ENCODE results near the gene CDC42EP3. TPM values are rescaled to one million over a fixed set of nuclear protein-coding genes. Genes with fewer than 3 reads are reported as not detected.
A peak's percentile ranks its signal among the peaks of the same experiment; 100 is the strongest.

The CDC42EP3 gene
- 194 TPM for total RNA-seq
- long read RNA-seq, full-length matches to known transcripts = 139 of 258 reads
- long read RNA-seq, partial matches to known transcripts = 0 of 258 reads
- long read RNA-seq, other reads (novel, unspliced or antisense) = 119 of 258 reads

- intact Hi-C loops (cut with DNase I) = loop anchor here (1.0 to 10.0 kb wide), 4 partner anchors 124 to 257 kb away; no protein-coding TSS in a partner anchor
- peak; percentile 92 for DNase-seq (ENCODE audit: low spot score)
These were observed at the start of gene CDC42EP3 for GRCh38 chr2:37671009-37671815. Gene CDC42EP3 (minus strand): TSS chr2:37671642. CDS start chr2:37646587, 25,055 bp downstream.

GRCh38 chr2:37721201-37721560, 49.7 kb upstream of the CDC42EP3 start:
- intact Hi-C loops (cut with DNase I) = no loop called here
- no peak for DNase-seq (ENCODE audit: low spot score)

- intact Hi-C loops (cut with DNase I) = no loop called here
- DNase-seq (ENCODE audit: low spot score) = no peak
These were observed 49.2 kb upstream of the CDC42EP3 start for GRCh38 chr2:37720533-37721200.

- no peak for DNase-seq (ENCODE audit: low spot score)
- intact Hi-C loops (cut with DNase I) = no loop called here
These were observed 47.2 kb upstream of the CDC42EP3 start for GRCh38 chr2:37718515-37719161.

GRCh38 chr2:37713258-37713700, 41.8 kb upstream of the CDC42EP3 start:
- intact Hi-C loops (cut with DNase I) = no loop called here
- DNase-seq (ENCODE audit: low spot score) = no peak

GRCh38 chr2:37711831-37712230, 40.4 kb upstream of the CDC42EP3 start:
- DNase-seq (ENCODE audit: low spot score) = no peak
- intact Hi-C loops (cut with DNase I) = no loop called here

- DNase-seq (ENCODE audit: low spot score) = no peak
- intact Hi-C loops (cut with DNase I) = no loop called here
These were observed 39.9 kb upstream of the CDC42EP3 start for GRCh38 chr2:37711308-37711731.

- intact Hi-C loops (cut with DNase I) = no loop called here
These were observed 37.7 kb upstream of the CDC42EP3 start for GRCh38 chr2:37709111-37709510.

GRCh38 chr2:37708146-37708545, 36.7 kb upstream of the CDC42EP3 start:
- no peak for DNase-seq (ENCODE audit: low spot score)
- intact Hi-C loops (cut with DNase I) = no loop called here

More at GRCh38 chr2:37709111-37709510, 37.7 kb upstream of the CDC42EP3 start:
- DNase-seq (ENCODE audit: low spot score) = no peak

GRCh38 chr2:37707393-37707792, 36.0 kb upstream of the CDC42EP3 start:
- no peak for DNase-seq (ENCODE audit: low spot score)
- intact Hi-C loops (cut with DNase I) = no loop called here

GRCh38 chr2:37706334-37707183, 35.1 kb upstream of the CDC42EP3 start:
- intact Hi-C loops (cut with DNase I) = no loop called here
- no peak for DNase-seq (ENCODE audit: low spot score)

- no peak for DNase-seq (ENCODE audit: low spot score)
- intact Hi-C loops (cut with DNase I) = no loop called here
These were observed 33.7 kb upstream of the CDC42EP3 start for GRCh38 chr2:37705191-37705590.

- DNase-seq (ENCODE audit: low spot score) = no peak
- intact Hi-C loops (cut with DNase I) = no loop called here
These were observed 27.6 kb upstream of the CDC42EP3 start for GRCh38 chr2:37698931-37699481.

- no peak for DNase-seq (ENCODE audit: low spot score)
- intact Hi-C loops (cut with DNase I) = no loop called here
These were observed 23.9 kb upstream of the CDC42EP3 start for GRCh38 chr2:37695336-37695735.

GRCh38 chr2:37692711-37693110, 21.3 kb upstream of the CDC42EP3 start:
- no peak for DNase-seq (ENCODE audit: low spot score)
- intact Hi-C loops (cut with DNase I) = no loop called here

GRCh38 chr2:37689751-37690150, 18.3 kb upstream of the CDC42EP3 start:
- intact Hi-C loops (cut with DNase I) = no loop called here
- DNase-seq (ENCODE audit: low spot score) = no peak

GRCh38 chr2:37688771-37689468, 17.5 kb upstream of the CDC42EP3 start:
- intact Hi-C loops (cut with DNase I) = no loop called here
- no peak for DNase-seq (ENCODE audit: low spot score)

- no peak for DNase-seq (ENCODE audit: low spot score)
- intact Hi-C loops (cut with DNase I) = no loop called here
These were observed 15.5 kb upstream of the CDC42EP3 start for GRCh38 chr2:37686792-37687526.

Measured in cardiac septum (tissue), 1 donor.